ENCODE results near the gene MED31.

DNA sequence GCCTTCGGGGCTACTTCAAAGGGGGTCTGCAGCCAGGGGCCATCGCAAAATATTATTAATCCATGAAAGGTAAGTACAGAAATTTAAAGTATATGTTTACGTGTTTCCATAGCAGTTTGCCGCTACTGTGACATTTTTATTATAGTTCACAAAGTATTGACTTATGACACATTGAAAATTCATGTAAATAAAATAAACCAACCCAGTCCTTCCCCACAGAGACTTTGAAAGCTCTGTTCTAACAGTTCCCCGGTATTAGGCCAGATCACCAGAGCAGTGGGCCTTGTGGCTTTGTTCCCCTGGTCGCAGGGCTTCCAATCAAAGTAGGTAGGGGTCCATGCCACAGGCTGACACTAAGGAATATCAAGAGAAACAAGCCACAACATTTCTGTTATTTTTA lies 24.8 kb downstream of the MED31 start:
- TF ChIP-seq, protein P1, sequence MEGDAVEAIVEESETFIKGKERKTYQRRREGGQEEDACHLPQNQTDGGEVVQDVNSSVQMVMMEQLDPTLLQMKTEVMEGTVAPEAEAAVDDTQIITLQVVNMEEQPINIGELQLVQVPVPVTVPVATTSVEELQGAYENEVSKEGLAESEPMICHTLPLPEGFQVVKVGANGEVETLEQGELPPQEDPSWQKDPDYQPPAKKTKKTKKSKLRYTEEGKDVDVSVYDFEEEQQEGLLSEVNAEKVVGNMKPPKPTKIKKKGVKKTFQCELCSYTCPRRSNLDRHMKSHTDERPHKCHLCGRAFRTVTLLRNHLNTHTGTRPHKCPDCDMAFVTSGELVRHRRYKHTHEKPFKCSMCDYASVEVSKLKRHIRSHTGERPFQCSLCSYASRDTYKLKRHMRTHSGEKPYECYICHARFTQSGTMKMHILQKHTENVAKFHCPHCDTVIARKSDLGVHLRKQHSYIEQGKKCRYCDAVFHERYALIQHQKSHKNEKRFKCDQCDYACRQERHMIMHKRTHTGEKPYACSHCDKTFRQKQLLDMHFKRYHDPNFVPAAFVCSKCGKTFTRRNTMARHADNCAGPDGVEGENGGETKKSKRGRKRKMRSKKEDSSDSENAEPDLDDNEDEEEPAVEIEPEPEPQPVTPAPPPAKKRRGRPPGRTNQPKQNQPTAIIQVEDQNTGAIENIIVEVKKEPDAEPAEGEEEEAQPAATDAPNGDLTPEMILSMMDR (conservative IDR thresholded peaks at IDR 0.05) = no peak
- TF ChIP-seq ZFX (IDR thresholded peaks at IDR 0.05) = no peak
